PC-9 (cell line): ENCODE measurements around the gene SHKBP1. TPM values are rescaled to one million over a fixed set of nuclear protein-coding genes. Genes with fewer than 3 reads are reported as not detected.

Experiments used
- BruUV-seq: library from RNA; stranded (reverse); fragments of 400-500 nt; replicated peaks from 2 replicates; lab custom pipeline; 2021; lab: Mats Ljungman, UMichigan
- CTCF ChIA-PET: fragments of 300-600 bp; sonication (Branson Sonifier 250); formaldehyde crosslinking; loops from one replicate; lab custom pipeline; 2022; ENCODE audit warnings: antibody characterized with exemption; lab: Charles Lee
- POLR2A ChIA-PET: fragments of 300-600 bp; sonication (Branson Sonifier 250); formaldehyde crosslinking; loops from one replicate; lab custom pipeline; 2022; ENCODE audit warnings: antibody characterized with exemption; ENCODE audit not compliant: unreplicated experiment; lab: Charles Lee
- DNase-seq, 2 experiments: peaks; one replicate each; pipeline versions ENCODE4 v3.0.0 to v3.0.0-alpha.2; 2015 to 2022; ENCODE audit warnings: mixed read lengths in 1 of 2
- H2AFZ ChIP-seq: fragments of 200-600 bp; sonication (generic); 2 replicates; pipeline ENCODE4 v1.8.1; 2017; ENCODE audit warnings: antibody characterized with exemption
- H3F3A ChIP-seq: fragments of 200-600 bp; sonication (generic); 2 replicates; pipeline ENCODE4 v1.8.1; 2017; ENCODE audit warnings: antibody characterized with exemption, mild to moderate bottlenecking, low read depth; ENCODE audit not compliant: insufficient read depth
- H3K27ac ChIP-seq: fragments of 200-600 bp; sonication (generic); 2 replicates; pipeline ENCODE4 v1.6.1; 2016; ENCODE audit warnings: mixed run types
- H3K27me3 ChIP-seq: fragments of 200-600 bp; sonication (generic); 2 replicates; pipeline ENCODE4 v1.6.1; 2016; ENCODE audit warnings: low read depth, mixed run types; ENCODE audit not compliant: insufficient read depth
- H3K36me3 ChIP-seq: fragments of 200-600 bp; sonication (generic); 2 replicates; pipeline ENCODE4 v1.6.1; 2016; ENCODE audit warnings: low read depth, mixed run types
- H3K4me1 ChIP-seq: fragments of 200-600 bp; sonication (generic); replicated peaks from 2 replicates; pipeline ENCODE4 v1.6.1; 2016; ENCODE audit warnings: mixed run types; ENCODE audit not compliant: insufficient read depth
- H3K4me2 ChIP-seq: fragments of 200-600 bp; sonication (generic); 2 replicates; pipeline ENCODE4 v1.6.1; 2017; ENCODE audit warnings: mixed run types
- H3K4me3 ChIP-seq: fragments of 200-600 bp; sonication (generic); 2 replicates; pipeline ENCODE4 v1.6.1; 2016; ENCODE audit warnings: mixed run types
- H3K79me2 ChIP-seq: fragments of 200-600 bp; sonication (generic); 2 replicates; pipeline ENCODE4 v1.6.1; 2017; ENCODE audit warnings: low read depth, mixed run types
- H3K9me2 ChIP-seq: fragments of 200-600 bp; sonication (generic); 2 replicates; pipeline ENCODE4 v1.8.1; 2017; ENCODE audit warnings: mild to moderate bottlenecking; ENCODE audit not compliant: insufficient read depth
- H3K9me3 ChIP-seq: fragments of 200-600 bp; sonication (generic); 2 replicates; pipeline ENCODE4 v1.8.1; 2016; ENCODE audit warnings: low read depth; ENCODE audit not compliant: insufficient read depth
- H4K20me1 ChIP-seq: fragments of 200-600 bp; sonication (generic); 2 replicates; pipeline ENCODE4 v1.8.1; 2017; ENCODE audit not compliant: insufficient read depth
- EZH2 ChIP-seq: fragments of 200-600 bp; sonication (generic); IDR thresholded peaks from 2 replicates; pipeline ENCODE4 v1.8.0; 2017; ENCODE audit warnings: antibody characterized with exemption, low read depth
- intact Hi-C: fragments of 100-400 bp; cut with micrococcal nuclease; formaldehyde crosslinking; loops from one replicate; pipeline ENCODE4 v1.10.0; 2022; ENCODE audit not compliant: unreplicated experiment
- total RNA-seq: library from RNA; stranded (reverse); gene quantifications from 2 replicates; pipeline ENCODE4 v1.2.3, GENCODE V29; 2021
- TF ChIP-seq, protein P1 (sequence below): fragments of 200-600 bp; sonication (generic); conservative IDR thresholded peaks from 2 replicates; pipeline ENCODE4 v1.6.1; 2017; ENCODE audit warnings: mixed run types, antibody characterized with exemption, mild to moderate bottlenecking, moderate library complexity

SHKBP1 gene
- total RNA-seq, 1 experiment from 2014 or later = 90.1 TPM

- H3K4me2 ChIP-seq = no peak overlapping the region; the same call in 1 of the 2 replicates
- CTCF ChIA-PET = interaction anchor here (1.6 kb wide), 1 partner anchor 10 kb away, joined by 5 read pairs; no protein-coding TSS in a partner anchor
Measured at GRCh38 chr19:40633207-40633606, 56.5 kb downstream of the SHKBP1 start.

DNA sequence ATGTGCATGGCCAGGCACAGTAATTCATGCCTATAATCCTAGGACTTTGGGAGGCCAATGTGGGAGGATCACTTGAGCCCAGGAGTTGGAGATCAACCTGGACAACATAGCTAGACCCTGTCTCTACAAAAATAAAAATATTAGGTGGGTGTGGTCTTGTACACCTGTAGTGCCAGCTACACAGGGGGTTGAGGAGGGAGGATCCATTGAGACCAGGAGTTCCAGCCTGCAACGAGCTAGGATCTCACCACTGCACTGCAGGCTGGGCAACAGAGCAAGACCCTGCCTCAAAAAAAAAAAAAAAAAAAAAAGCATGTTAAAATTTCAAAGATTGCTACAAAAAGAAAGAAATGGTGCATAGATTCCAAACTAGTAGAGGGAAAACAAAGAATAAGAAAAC lies 61.7 kb downstream of the SHKBP1 start:
- H2AFZ ChIP-seq = no peak overlapping the region
- H3K27ac ChIP-seq = no peak overlapping the region
- ChIA-PET CTCF (interaction anchor here (0.6 kb wide), 1 partner anchor 20 kb away, joined by 3 read pairs; no protein-coding TSS in a partner anchor), POLR2A (no interaction called here)
- no peak overlapping the region for H3K4me2 ChIP-seq
- intact Hi-C loops = no loop called here
- no peaks in the 10 kb centered on the region for H3K36me3 ChIP-seq
- H3F3A ChIP-seq = peaks cover 8% of the 10 kb centered on the region
- H3K4me1 ChIP-seq = 0 out of 2 replicates have a peak, but pooled peaks cover 5% of the 10 kb centered on the region
- H3K9me2 ChIP-seq = no peaks in the 10 kb centered on the region
- no peaks in the 10 kb centered on the region for H4K20me1 ChIP-seq
- H3K4me3 ChIP-seq = no peak overlapping the region
- H3K9me3 ChIP-seq = no peaks in the 10 kb centered on the region
- no peak for TF ChIP-seq EZH2
- TF ChIP-seq, protein P1, sequence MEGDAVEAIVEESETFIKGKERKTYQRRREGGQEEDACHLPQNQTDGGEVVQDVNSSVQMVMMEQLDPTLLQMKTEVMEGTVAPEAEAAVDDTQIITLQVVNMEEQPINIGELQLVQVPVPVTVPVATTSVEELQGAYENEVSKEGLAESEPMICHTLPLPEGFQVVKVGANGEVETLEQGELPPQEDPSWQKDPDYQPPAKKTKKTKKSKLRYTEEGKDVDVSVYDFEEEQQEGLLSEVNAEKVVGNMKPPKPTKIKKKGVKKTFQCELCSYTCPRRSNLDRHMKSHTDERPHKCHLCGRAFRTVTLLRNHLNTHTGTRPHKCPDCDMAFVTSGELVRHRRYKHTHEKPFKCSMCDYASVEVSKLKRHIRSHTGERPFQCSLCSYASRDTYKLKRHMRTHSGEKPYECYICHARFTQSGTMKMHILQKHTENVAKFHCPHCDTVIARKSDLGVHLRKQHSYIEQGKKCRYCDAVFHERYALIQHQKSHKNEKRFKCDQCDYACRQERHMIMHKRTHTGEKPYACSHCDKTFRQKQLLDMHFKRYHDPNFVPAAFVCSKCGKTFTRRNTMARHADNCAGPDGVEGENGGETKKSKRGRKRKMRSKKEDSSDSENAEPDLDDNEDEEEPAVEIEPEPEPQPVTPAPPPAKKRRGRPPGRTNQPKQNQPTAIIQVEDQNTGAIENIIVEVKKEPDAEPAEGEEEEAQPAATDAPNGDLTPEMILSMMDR = no peak
- DNase-seq = no peak
- BruUV-seq = no TSS peak
- H3K79me2 ChIP-seq = no peaks in the 10 kb centered on the region
- H3K27me3 ChIP-seq = no peaks in the 10 kb centered on the region

More at GRCh38 chr19:40633207-40633606, 56.5 kb downstream of the SHKBP1 start:
- Histone ChIP-seq H3K4me1 (no peaks in the 10 kb centered on the region), H3K79me2 (no peaks in the 10 kb centered on the region), H3K27ac (no peak overlapping the region), H3K9me2 (no peaks in the 10 kb centered on the region), H3F3A (peaks cover 17% of the 10 kb centered on the region), H3K36me3 (no peaks in the 10 kb centered on the region), H3K27me3 (no peaks in the 10 kb centered on the region), H3K9me3 (no peaks in the 10 kb centered on the region), H3K4me3 (no peak overlapping the region), H2AFZ (no peak overlapping the region), H4K20me1 (no peaks in the 10 kb centered on the region)
- BruUV-seq = no TSS peak
- intact Hi-C loops = loop anchor here (5.0 kb wide), 1 partner anchor 86 kb away; no protein-coding TSS in a partner anchor
- POLR2A ChIA-PET = no interaction called here
- peak in 1 of 2 experiments; percentile 45 for DNase-seq
- TF ChIP-seq EZH2 = no peak
- TF ChIP-seq, protein P1 = no peak

GRCh38 chr19:40639638-40639982 lies 62.9 kb downstream of the SHKBP1 start:
- no peak for TF ChIP-seq EZH2
- TF ChIP-seq, protein P1 = no peak
- no peaks in the 10 kb centered on the region for H3K27me3 ChIP-seq
- H3K4me1 ChIP-seq = 0 out of 2 replicates have a peak, but pooled peaks cover 5% of the 10 kb centered on the region
- H4K20me1 ChIP-seq = no peaks in the 10 kb centered on the region
- ChIA-PET POLR2A (no interaction called here), CTCF (no interaction called here)
- no peak overlapping the region for H2AFZ ChIP-seq
- intact Hi-C loops = no loop called here
- H3K79me2 ChIP-seq = no peaks in the 10 kb centered on the region
- H3K36me3 ChIP-seq = no peaks in the 10 kb centered on the region
- no peaks in the 10 kb centered on the region for H3K9me3 ChIP-seq
- no peaks in the 10 kb centered on the region for H3K9me2 ChIP-seq
- DNase-seq = no peak
- H3F3A ChIP-seq = no peaks in the 10 kb centered on the region; the same call in 1 of the 2 replicates
- H3K4me2 ChIP-seq = no peak overlapping the region
- no peak overlapping the region for H3K27ac ChIP-seq
- BruUV-seq = no TSS peak
- no peak overlapping the region for H3K4me3 ChIP-seq
